GM18507 (cell line): ENCODE data around the gene GNAI1.

Experiments used
- DNase-seq: peaks from one replicate; pipeline ENCODE4 v3.0.0; 2011; ENCODE audit warnings: low read depth; ENCODE audit not compliant: insufficient read length; ENCODE audit errors: extremely low spot score
- FAIRE-seq: peaks from 2 replicates; lab custom pipeline; 2011; peaks lifted over from hg19 to GRCh38; lab: Jason Lieb, UNC

Gene GNAI1

GRCh38 chr7:80236681-80237080 is 102.0 kb downstream of the GNAI1 start:
- FAIRE-seq = no peak
- DNase-seq = no peak

GRCh38 chr7:80240265-80241025 is 105.8 kb downstream of the GNAI1 start:
- FAIRE-seq = no peak

GRCh38 chr7:80241671-80242070 is 107.0 kb downstream of the GNAI1 start:
- FAIRE-seq = no peak
- no peak for DNase-seq

More at GRCh38 chr7:80240265-80241025, 105.8 kb downstream of the GNAI1 start:
- no peak for DNase-seq

GRCh38 chr7:80243425-80243824 is 108.8 kb downstream of the GNAI1 start:
- FAIRE-seq (no peak), DNase-seq (no peak)

- no peak for FAIRE-seq
- DNase-seq = no peak
Observed at GRCh38 chr7:80244206-80244916, 109.7 kb downstream of the GNAI1 start.

GRCh38 chr7:80247144-80247543 is 112.5 kb downstream of the GNAI1 start:
- FAIRE-seq (no peak), DNase-seq (no peak)

- FAIRE-seq (no peak), DNase-seq (no peak)
Observed at GRCh38 chr7:80247891-80248290, 113.3 kb downstream of the GNAI1 start.

- no peak for FAIRE-seq
- no peak for DNase-seq
Observed at GRCh38 chr7:80249184-80249583, 114.6 kb downstream of the GNAI1 start.

GRCh38 chr7:80249619-80250295 is 115.1 kb downstream of the GNAI1 start:
- no peak for DNase-seq
- no peak for FAIRE-seq

- DNase-seq (no peak), FAIRE-seq (no peak)
Observed at GRCh38 chr7:80253237-80253636, 118.6 kb downstream of the GNAI1 start.

GRCh38 chr7:80253653-80254052 is 119.0 kb downstream of the GNAI1 start:
- DNase-seq = no peak
- FAIRE-seq = no peak

- DNase-seq (no peak), FAIRE-seq (no peak)
Observed at GRCh38 chr7:80255656-80256055, 121.0 kb downstream of the GNAI1 start.

- no peak for DNase-seq
- FAIRE-seq = no peak
Observed at GRCh38 chr7:80257756-80258155, 123.1 kb downstream of the GNAI1 start.

- FAIRE-seq (no peak), DNase-seq (no peak)
Observed at GRCh38 chr7:80260606-80261005, 126.0 kb downstream of the GNAI1 start.

- no peak for DNase-seq
- FAIRE-seq = no peak
Observed at GRCh38 chr7:80263333-80263732, 128.7 kb downstream of the GNAI1 start.

GRCh38 chr7:80263821-80264220 is 129.2 kb downstream of the GNAI1 start:
- FAIRE-seq (no peak), DNase-seq (no peak)

- no peak for DNase-seq
- no peak for FAIRE-seq
Observed at GRCh38 chr7:80264769-80265495, 130.3 kb downstream of the GNAI1 start.

GRCh38 chr7:80272560-80273239 is 138.1 kb downstream of the GNAI1 start:
- no peak for FAIRE-seq
- no peak for DNase-seq

GRCh38 chr7:80273327-80273726 is 138.7 kb downstream of the GNAI1 start:
- FAIRE-seq (no peak), DNase-seq (no peak)
